Measurements from ENCODE around the gene RTBDN.
A peak's percentile ranks its signal among the peaks of the same experiment; 100 is the strongest.

Gene RTBDN

DNA sequence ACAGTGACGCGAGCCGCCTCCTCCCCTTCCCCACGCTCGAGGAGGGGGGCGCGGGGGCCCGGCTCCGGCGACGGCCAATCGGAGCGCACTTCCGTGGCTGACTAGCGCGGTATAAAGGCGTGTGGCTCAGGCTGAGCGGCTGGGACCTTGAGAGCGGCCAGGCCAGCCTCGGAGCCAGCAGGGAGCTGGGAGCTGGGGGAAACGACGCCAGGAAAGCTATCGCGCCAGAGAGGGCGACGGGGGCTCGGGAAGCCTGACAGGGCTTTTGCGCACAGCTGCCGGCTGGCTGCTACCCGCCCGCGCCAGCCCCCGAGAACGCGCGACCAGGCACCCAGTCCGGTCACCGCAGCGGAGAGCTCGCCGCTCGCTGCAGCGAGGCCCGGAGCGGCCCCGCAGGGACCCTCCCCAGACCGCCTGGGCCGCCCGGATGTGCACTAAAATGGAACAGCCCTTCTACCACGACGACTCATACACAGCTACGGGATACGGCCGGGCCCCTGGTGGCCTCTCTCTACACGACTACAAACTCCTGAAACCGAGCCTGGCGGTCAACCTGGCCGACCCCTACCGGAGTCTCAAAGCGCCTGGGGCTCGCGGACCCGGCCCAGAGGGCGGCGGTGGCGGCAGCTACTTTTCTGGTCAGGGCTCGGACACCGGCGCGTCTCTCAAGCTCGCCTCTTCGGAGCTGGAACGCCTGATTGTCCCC is 42.9 kb downstream of the RTBDN start, which contains the start of gene JUNB:
Gene JUNB (plus strand): TSS at position 142 of the 706 bp plus-strand sequence. CDS start 286 bp downstream, at position 428.
- DNase-seq: peak; percentile 90

DNA sequence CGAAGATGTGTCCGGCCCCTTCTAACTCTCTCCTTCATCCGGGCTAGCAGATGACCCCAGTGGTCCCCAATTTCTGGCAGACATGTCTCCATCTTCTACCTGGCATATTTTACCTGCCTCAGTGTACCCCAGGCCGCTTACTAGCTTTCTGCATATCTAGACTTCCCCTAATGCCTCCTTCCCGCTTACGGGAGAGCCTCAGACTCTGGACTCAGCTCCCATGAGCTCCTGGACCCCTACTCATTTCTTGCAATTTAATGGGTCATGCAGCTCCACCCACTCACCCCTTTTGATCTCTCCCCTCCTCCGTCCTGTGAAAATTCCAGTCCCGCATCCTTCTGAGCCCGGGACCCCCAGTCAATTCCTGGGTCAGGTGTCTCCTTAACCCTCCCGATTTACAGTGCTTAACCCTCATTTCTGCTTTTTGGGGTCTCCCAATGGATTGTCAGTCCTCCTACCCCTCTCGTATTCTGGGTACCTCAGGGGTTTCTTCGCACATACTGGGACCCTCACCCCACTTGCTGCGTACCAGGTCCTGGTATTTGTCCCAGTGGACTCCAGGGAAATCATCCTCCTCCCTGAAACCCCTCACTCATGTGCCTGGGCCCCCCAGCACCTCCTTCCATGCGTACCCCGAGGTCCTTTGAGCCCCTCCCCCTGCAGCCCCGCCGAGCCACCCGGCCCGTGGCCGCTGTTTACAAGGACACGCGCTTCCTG is 43.6 kb downstream of the RTBDN start:
- DNase-seq: no peak

DNA sequence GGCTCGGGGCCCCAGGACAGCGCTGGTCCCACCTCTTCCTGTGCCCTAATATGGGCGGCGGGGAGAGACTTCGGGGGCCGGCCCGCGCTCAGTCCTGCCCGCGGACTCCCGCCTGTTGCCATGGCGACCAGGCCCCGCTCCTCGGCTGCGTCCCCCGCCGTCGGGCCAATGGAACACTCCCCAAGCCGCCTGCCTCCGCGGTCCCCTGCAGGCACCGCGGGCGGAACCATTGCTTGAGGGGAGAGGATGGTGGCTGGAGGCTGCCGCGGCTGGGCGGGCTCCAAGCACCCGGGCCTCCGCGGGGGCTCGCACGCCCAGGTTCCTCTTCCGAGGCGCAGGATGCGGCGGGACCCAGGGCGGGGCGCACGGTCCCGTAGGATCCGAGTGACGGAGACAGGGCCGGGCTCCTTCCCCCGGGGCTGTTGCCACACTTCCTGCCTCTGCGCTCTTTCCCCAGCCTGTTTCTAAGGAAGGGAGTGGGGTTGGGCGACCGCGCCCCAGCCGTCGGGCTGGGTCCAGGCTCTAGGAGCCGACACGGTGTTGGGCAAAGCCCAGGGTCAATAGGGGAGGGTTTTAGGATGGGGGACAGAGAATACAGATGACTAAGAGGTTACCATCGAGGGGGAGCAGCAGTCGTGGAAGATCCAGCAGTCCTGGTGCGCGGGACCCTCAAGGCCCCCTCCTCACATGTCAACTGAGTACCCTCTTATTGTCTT is 44.3 kb downstream of the RTBDN start:
- peak; percentile 97 for DNase-seq

DNA sequence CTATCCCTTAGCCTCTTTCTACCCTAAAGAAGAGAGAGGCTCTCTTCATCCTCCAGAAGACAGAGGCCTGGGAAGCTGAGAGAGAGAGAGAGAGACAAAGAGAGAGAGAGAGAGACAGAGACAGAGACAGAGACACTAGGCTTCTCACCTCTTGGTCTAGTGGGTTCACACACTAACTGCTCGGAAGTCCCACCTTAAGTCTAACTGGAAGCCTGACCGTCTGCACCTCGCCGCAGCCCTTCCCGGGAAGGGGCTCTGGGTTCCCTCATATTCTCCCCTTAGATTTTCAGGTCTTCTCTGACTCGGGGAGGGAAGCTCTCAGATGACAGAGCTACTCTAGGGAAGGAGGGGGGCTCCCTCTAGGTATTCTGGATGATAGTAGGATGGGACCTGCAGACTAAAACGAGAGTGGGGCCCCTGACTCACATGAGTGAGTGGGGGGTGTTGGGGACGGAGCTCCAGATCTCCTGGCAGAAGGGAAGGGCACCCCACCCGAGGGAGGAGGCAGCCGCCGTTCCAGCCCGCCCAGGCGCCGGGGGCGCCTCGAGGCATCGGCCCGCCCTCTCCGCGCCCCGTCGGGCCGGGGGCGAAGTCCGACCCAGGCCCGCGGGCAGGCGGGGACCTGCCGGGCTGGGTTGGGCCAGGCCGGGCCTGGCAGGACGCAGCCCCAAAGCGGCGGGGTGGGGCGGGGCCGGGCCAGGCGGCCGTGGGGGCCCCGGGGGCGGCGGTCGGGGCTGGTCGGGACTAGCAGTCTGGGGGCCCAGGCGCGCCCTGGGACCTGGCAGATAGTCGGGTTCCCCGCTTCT is 45.1 kb downstream of the RTBDN start:
- no peak for DNase-seq

DNA sequence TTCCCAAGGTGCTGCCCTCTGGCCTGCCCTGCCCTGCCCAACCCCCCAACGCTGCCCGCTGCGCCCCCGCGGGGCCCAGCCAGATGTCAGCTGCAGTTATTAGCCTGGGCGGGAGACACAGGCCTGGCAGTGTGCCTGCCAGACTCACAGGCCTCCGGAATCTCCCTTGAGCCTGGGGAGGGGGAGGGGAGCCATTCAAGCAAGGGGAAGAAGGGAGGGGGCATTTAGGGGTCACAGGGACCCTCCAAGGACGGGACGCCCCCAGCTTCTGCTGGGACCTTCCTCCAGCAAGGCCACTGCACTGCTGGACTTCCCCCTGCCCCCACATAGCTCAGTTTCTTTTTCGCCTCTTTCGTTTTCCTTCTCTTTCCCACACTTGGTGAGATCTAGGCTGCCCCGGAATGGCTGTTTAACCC is 45.7 kb downstream of the RTBDN start:
- DNase-seq: no peak

DNA sequence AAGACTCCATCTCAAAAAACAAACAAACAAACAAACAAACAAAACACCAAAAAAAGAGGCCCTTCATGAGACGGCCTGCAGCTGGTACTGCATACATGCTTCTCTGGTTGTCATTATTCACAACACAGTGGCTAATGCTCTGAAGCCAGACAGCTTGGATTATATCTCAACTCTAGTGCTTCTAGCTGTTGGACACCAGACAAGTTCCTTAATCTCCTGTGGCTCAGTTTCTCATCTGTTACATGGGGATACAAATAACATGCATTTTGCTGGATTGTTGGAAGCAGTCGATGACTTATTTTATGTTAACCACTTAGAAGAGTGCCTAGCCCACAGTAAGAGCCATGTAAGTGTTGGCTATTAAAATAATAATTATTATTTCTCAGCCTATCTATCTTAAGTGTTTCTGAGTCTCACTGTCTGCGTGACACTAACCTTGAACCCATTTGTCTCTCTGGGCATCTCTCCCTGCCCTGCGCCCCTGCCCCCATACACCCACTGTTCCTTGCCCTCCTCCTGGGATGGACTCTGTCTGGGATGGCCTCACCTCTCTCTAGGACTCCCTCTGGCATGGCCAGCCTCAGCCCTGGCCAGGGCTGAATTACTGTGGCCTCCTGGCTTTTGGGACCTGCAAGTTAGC is 46.2 kb downstream of the RTBDN start:
- no peak for DNase-seq

DNA sequence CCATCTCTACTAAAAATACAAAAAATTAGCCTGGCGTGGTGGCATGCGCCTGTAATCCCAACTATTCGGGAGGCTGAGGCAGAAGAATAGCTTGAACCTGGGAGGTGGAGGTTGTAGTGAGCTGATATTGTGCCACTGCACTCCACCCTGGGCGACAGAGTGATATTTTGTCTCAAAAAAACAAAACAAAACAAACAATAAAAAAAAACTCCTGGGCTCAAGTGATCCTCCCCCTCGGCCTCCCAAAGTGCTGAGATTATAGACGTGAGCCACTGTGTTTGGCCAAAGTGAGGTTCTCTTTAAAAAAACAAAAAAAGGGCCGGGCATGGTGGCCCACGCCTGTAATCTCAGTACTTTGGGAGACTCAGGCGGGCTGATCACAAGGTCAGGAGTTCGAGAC is 46.9 kb downstream of the RTBDN start:
- no peak for DNase-seq

DNA sequence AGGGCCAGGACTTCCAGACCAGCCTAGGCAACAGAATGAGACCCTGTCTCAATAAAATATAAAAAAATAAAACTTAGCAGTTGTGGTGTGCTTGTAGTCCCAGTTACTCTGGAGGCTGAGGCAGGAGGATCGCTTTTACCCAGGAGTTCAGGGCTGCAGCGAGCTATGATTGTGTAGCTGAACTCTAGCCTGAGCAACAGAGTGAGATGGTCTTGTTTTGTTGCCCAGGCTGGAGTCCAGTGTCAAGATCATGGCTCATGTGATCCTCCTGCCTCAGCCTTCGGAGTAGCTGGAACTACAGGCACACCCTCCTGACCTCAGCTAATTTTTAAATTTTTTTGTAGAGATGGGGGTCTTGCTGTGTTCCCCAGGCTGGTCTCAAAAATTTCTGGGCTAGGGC is 47.4 kb downstream of the RTBDN start:
- no peak for DNase-seq

DNA sequence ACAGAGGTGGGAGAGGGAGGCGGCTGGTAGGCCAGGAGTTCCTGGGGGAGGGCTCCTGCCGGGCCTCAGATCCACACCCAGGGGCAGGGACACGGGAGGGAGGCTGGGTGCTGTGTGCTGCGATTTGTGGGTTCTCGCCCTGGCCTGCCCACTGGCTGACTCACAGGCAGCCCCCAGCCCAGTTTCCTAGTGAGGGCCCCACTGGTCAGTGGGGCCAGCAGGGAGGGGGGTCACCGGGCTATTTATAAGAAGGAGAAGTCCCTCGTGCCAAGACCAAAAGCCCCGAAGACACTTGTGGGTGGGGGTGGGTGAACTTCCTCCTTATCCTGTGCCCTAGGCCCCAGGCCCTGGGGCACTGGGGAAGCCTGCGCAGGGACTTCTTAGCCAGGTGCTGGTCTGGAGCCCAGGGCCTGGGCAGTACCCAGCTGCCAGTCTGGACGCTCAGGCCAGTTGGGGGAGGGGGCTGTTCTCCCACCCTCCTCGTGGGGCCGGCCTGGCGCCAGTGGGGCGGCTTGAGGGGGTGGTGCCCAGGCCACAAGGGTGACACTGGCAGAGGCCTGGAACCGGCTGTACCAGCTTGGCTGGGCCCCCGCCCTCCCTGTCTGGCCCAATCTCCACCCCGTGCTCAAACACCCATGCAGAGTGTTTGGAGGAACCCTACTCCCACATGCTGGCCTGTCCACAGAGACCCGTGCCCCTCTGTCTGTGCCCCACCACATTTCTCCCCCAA is 48.1 kb downstream of the RTBDN start:
- no peak for DNase-seq

DNA sequence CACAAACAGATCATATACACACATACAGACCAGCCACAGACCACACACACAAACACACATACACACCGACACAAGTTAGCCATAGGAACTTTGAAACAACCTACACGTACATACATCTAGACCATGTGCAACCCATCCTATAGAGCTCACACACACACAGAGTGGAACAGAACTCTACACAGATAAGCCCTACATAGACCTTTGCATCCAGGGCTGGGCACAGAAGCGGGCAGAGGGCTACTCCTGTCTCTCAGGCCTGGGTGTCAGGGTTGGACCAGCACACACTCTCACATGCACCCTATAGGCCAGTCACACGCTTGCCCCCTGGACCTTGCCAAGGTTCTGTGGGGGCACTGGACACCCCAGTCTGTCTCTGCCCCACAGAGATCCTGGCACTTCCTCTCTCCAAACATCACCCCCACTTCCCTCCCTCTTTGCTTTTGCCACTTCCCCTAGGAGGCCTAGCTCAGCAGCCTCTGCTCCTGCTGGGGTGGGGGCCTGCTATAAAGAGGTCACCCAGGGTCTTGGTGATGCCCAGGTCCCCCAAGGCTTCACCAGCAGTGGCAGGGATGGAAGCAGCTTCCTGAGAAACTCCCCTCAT is 48.8 kb downstream of the RTBDN start:
- no peak for DNase-seq

DNA sequence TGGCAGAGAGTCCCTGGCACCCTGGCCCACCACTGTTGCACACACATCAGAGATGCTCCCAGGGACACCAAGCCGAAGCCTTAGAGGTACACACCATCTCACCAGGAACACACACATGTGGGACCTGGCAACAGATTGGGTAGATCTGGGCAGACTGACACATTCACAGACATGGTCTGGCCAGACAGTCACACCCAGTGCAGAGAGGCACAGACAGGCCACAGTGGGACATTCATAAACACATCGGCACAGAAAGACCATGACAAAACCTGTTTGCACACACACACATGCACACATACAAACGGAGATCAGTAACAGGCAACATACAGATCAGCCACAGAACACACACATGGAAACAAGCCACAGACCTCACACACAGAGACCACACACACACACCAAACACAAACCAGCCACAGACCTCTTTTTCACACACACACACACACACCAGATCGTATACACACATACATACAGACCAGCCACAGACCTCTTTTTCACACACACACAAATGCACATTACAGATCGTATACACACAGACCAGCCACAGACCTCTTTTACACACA is 49.4 kb downstream of the RTBDN start:
- no peak for DNase-seq

DNA sequence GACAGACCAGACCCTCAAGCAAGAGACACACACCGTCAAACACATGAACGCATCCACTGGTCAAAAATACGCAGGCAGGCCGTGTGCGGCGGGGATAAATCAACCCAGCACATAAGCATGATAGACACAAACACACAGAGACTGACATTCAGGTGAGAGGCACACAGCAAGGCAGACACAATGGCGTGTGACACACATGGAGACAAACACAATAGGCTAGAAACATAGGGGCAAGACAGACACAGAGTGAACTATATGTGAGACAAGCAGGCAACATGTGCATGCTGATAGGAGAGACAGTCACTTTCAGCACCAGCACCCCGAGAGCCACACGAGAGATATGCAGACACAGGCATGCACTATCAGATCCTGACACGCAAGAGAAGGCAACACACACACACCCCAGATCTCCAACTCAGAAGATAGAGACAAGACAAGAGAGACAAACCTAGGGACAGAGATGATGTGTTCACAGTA is 49.9 kb downstream of the RTBDN start:
- DNase-seq: no peak

DNA sequence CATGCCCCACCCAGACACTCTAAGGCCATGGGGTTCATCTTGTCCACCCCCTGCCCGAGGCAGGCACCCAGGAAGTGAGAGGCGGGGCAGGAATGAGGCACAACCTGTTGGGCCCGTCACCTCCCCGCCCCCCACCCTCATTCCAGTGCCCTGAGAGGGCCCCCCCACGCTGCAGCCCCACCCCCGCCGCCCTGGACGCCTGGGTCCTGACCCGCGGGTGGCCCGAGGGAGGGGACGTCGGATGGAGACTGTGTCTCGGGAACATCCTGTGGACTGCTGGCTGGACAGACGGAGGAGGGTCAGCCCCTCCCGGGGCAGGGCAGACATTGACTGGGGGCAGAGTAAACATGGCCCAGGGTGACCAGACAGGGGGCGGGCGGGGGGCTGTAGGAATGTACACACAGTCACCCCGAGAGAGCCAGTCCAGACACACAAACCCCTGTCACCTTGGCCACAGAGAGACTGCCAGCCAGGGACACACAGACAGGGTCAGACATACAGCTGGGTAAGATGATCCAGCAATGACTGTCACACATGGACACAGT is 50.5 kb downstream of the RTBDN start:
- DNase-seq: no peak

DNA sequence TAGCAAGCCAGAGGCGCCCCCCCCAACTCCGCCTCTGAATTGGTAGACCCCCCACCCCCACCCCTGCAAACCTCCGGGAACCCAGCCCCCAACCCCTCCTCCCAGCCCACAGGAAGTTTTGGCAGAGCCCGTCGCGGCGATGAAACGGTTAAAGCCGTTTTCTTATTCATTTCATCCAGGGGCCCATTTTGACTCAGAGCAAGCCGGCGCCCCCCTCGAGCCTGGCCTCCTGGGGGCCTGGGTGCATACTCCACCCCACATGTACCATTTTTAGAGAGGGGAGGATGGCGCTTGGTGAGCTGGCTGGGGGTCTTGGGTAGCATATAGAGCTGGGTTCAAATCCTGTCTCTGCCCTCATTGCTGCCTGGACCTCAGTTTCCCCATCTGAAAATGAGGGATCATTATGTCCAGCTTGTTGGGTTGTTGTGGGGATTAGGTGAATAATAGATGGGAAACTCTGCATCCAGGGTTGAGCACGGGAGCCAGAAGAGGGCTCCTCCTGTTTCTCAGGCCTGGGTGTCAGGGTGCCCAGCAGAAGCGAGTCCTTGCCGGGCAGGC is 51.0 kb downstream of the RTBDN start:
- no peak for DNase-seq

DNA sequence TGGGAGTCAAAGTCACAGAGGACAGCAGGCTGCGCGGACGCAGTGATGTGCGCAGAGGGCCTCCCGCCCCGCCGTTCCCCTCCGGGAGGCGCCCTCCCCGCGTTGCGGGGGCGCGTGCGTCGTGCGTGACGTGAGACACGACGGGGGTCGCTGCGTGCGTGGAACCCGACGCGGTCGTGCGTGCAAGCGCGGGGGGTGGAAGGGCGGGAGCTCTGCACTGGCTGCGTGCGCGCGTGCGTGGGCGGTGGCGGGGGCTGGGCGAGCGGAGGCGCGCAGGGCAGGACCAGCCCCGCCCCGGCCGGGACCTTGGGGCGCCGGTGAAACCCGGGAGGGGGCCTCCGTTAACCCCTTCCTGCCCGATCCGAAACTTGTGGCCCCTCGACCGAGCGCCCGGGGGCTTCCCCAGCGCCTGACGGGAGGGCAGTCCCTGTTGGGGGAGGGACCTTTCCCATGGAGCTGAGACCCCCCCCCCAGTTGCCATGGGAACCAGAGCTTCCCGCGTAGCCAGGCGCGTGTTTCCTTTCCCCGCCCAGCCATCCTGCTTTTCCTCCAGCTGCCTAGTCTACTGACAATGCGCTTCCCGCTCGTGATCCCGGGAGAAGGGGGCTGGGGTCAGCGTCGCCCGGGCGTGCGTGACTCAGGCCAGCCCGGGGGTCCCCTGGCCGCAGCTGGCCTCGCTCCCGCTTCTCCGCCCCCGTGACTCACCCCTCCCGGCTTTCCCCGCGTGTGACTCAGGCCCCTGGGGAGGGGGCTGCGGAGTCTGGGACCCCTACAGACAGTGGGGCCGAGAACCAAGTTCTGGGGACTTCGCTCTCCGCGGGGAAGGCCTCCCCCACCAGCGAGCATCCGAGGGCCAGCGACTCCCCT is 51.7 kb downstream of the RTBDN start:
- DNase-seq: no peak

DNA sequence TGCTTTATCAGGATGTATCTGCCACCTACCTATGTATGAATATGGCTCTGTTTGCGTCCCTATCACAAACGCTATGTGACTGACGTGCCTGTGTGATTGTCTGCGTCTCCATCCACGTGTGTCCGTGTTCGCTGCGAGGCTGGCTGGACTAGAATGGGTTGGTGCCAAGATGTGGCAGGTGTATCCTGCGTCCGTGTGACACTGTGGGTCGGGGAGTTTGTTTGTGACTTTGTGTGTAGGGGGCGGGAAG is 52.3 kb downstream of the RTBDN start:
- no peak for DNase-seq

DNA sequence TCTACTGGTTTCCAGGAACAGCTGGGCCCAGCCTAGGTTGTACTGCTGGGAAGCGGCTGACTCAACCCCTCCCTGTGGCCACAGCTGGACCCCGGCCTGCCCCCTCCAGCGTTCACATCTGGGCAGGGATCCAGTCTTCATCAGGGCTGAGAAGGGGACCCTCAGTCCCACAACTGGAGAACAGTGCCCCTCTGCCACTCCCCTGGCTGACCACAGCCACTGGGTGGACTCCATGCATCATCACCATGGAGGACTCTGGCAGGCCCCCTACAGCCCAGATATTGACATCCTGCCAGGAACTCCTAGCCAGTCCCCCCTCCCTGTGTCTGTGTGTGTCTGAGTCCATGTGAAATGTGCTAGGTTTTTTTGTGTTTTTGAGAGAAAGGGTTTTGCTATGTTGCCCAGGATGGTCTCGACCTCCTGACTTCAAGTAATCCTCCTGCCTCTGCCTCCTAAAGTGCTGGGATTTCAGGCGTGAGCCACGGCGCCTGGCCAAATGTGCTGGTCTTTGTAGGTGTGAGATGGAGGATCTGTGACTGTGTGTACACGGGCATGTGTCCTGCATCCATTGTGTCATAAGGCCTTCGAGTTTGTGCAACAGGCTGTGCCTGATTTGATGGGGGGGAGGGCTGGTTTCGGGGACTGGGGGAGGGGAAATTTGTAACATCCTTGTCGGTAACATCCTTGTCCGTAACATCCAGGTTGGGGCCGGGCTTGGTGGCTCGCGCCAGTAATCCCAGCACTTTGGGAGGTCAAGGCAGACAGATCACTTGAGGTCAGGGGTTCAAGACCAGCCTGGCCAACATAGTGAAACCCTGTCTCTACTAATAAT is 55.0 kb downstream of the RTBDN start:
- no peak for DNase-seq

DNA sequence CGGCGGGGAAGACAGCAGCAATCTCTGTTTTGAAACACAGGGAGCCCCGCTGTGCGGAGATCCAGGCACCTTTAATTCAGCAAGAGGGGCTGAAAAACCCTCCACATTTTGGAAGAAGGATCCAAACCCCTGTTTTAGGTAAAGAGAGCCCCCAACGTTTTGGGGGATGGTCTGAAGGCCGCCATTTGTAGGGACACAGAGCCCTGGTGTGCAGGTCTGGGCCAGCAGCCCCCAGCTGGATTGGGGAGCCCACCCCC is 55.5 kb downstream of the RTBDN start:
- no peak for DNase-seq

Measured in NCI-H510A (cell line).